GM12874 (cell line): ENCODE results near the gene SH2D3C.

ENCODE experiments used
- CTCF ChIP-seq: IDR thresholded peaks from 2 replicates; pipeline ENCODE4 v1.5.1; 2011; ENCODE audit warnings: low read depth, mild to moderate bottlenecking, control low read depth, low read length, moderate library complexity; ENCODE audit not compliant: insufficient read depth

SH2D3C gene

GRCh38 chr9:127698985-127699670, 79.3 kb downstream of the SH2D3C start:
- no peak for TF ChIP-seq CTCF

GRCh38 chr9:127698386-127698785, 80.1 kb downstream of the SH2D3C start:
- TF ChIP-seq CTCF, result no peak

GRCh38 chr9:127697575-127697974, 80.9 kb downstream of the SH2D3C start:
- no peak for TF ChIP-seq CTCF

GRCh38 chr9:127694890-127695720, 83.4 kb downstream of the SH2D3C start:
- TF ChIP-seq CTCF, result no peak

- no peak for TF ChIP-seq CTCF
Observed at GRCh38 chr9:127693697-127694096, 84.8 kb downstream of the SH2D3C start.

- no peak for TF ChIP-seq CTCF
Observed at GRCh38 chr9:127693143-127693542, 85.3 kb downstream of the SH2D3C start.

- TF ChIP-seq CTCF, result no peak
Observed at GRCh38 chr9:127692071-127692470, 86.4 kb downstream of the SH2D3C start.
